Transverse colon (tissue), 4 donors: ENCODE results near the gene DOCK1. TPM values are rescaled to one million over a fixed set of nuclear protein-coding genes. Genes with fewer than 3 reads are reported as not detected.

Experiments
- DNase-seq: peaks from one replicate; pipeline ENCODE4 v3.0.0-alpha.2; 2019
- H3K27ac ChIP-seq, 4 donors: fragments of 200-600 bp; sonication (generic); 2 replicates each; pipeline ENCODE4 v1.5.1; 2016 to 2018; ENCODE audit warnings: inconsistent platforms in 4 of 4
- H3K27me3 ChIP-seq: fragments of 200-600 bp; sonication (generic); 2 replicates; pipeline ENCODE4 v1.5.1; 2017; ENCODE audit warnings: inconsistent platforms
- H3K36me3 ChIP-seq, 4 donors: fragments of 200-600 bp; sonication (generic); 2 replicates each; pipeline ENCODE4 v1.5.1; 2017 to 2019; ENCODE audit warnings: inconsistent platforms in 4 of 4
- H3K4me1 ChIP-seq, 4 donors: fragments of 200-600 bp; sonication (generic); 2 replicates each; pipeline ENCODE4 v1.5.1; 2017 to 2020; ENCODE audit warnings: inconsistent platforms in 4 of 4
- H3K4me3 ChIP-seq, 4 donors: fragments of 200-600 bp; sonication (generic); 1 replicate in 1 of 4; 2 replicates in 3 of 4; pipeline versions ENCODE4 v1.5.1 to v1.6.1; 2017 to 2019; ENCODE audit warnings: inconsistent platforms in 4 of 4
- H3K9me3 ChIP-seq, 2 donors: fragments of 200-600 bp; sonication (generic); 2 replicates each; pipeline ENCODE4 v1.5.1; 2017 to 2019; ENCODE audit warnings: inconsistent platforms in 2 of 2
- CTCF ChIP-seq, 5 experiments: fragments of 200-600 bp in 3 of 5; fragments of 450-650 bp in 2 of 5; sonication (generic) in 3 of 5; IDR thresholded peaks; 1 replicate in 2 of 5; 2 replicates in 3 of 5; pipeline ENCODE4 v1.5.1; 2016 to 2017; ENCODE audit warnings: antibody characterized with exemption in 5 of 5, inconsistent platforms in 3 of 5, mild to moderate bottlenecking in 2 of 5, moderate library complexity in 1 of 5
- EP300 ChIP-seq: sonication (generic); formaldehyde crosslinking; IDR thresholded peaks from one replicate; pipeline ENCODE4 v1.6.1; 2017; ENCODE audit warnings: antibody characterized with exemption, low read depth
- POLR2A ChIP-seq: fragments of 450-650 bp; IDR thresholded peaks from one replicate; pipeline ENCODE4 v1.6.1; 2016; ENCODE audit warnings: antibody characterized with exemption, mild to moderate bottlenecking, moderate library complexity
- POLR2AphosphoS5 ChIP-seq, 3 donors: sonication (generic); formaldehyde crosslinking; IDR thresholded peaks; one replicate each; pipeline ENCODE4 v1.6.1; 2016; ENCODE audit warnings: antibody characterized with exemption in 3 of 3
- WGBS, 2 donors: methylation state at CpG; one replicate each; pipeline ENCODE4 v1.1.5; 2018; ENCODE audit warnings: low coverage in 1 of 2; 5-methylcytosine and 5-hydroxymethylcytosine counted together
- in situ Hi-C, 4 donors: fragments of 200-750 bp; cut with MboI; loops; one replicate each; pipeline versions ENCODE4 v1.15.0 to v1.15.1; 2017; ENCODE audit warnings: low sequenced_read_pairs in 3 of 4, low pct_ligation_motif_present in 1 of 4, low pct_unique_long_range_greater_than_20kb in 1 of 4
- intact Hi-C: fragments of 100-400 bp; cut with DNase I; formaldehyde crosslinking; loops from one replicate; pipeline ENCODE4 v1.15.1; 2023; ENCODE audit warnings: low total_unique reads
- total RNA-seq, 4 donors: library from RNA; depleted of rRNA; stranded (reverse); fragments of >200 nt; gene quantifications; one replicate each; pipeline ENCODE4 v1.1.0, GENCODE V29; 2016

The DOCK1 gene
- total RNA-seq, 4 donors from 2014 or later: 75.1 to 200 (median 92.5) TPM

GRCh38 chr10:127190427-127190826 lies 285.2 kb downstream of the DOCK1 start:
- in situ Hi-C loops (no loop called here), intact Hi-C loops (no loop called here)
- peaks cover 0 to 10% (median 7%) of the 10 kb centered on the region in 4 donors for H3K4me1 ChIP-seq
- H3K4me3 ChIP-seq: no peak overlapping the region
- WGBS, 2 donors: 67 to 76% methylated on average over 3 to 5 of the region's 5 CpGs
- H3K27ac ChIP-seq: no peak overlapping the region
- no peaks in the 10 kb centered on the region for H3K36me3 ChIP-seq
- TF ChIP-seq POLR2AphosphoS5 (IDR thresholded peaks at IDR 0.05): no peak
- no peak for TF ChIP-seq POLR2A
- no peak for TF ChIP-seq EP300
- TF ChIP-seq CTCF (IDR thresholded peaks at IDR 0.05): no peak
- DNase-seq: no peak
- peaks cover 26% of the 10 kb centered on the region for H3K27me3 ChIP-seq
- H3K9me3 ChIP-seq: no peaks in the 10 kb centered on the region

GRCh38 chr10:127193125-127193524 lies 287.9 kb downstream of the DOCK1 start:
- TF ChIP-seq POLR2AphosphoS5 (IDR thresholded peaks at IDR 0.05): no peak
- TF ChIP-seq CTCF (IDR thresholded peaks at IDR 0.05): no peak
- TF ChIP-seq POLR2A: no peak
- TF ChIP-seq EP300: no peak
- no peak for DNase-seq
- Histone ChIP-seq H3K27me3 (peaks cover 41% of the 10 kb centered on the region), H3K27ac (no peak overlapping the region), H3K4me1 (peaks cover 0 to 15% (median 14%) of the 10 kb centered on the region in 4 donors), H3K9me3 (no peaks in the 10 kb centered on the region), H3K4me3 (no peak overlapping the region), H3K36me3 (no peaks in the 10 kb centered on the region)
- intact Hi-C loops (no loop called here), in situ Hi-C loops (no loop called here)
- WGBS, 2 donors: 73 to 80% methylated on average over 7 of the region's 7 CpGs

GRCh38 chr10:127194111-127194510 lies 288.9 kb downstream of the DOCK1 start:
- Histone ChIP-seq H3K27ac (no peak overlapping the region), H3K4me1 (peaks cover 0 to 15% (median 14%) of the 10 kb centered on the region in 4 donors), H3K36me3 (no peaks in the 10 kb centered on the region), H3K9me3 (no peaks in the 10 kb centered on the region), H3K27me3 (peaks cover 41% of the 10 kb centered on the region), H3K4me3 (no peak overlapping the region)
- intact Hi-C loops (no loop called here), in situ Hi-C loops (no loop called here)
- DNase-seq: no peak
- 70 to 72% methylated on average over 2 of the region's 2 CpGs for WGBS, 2 donors
- TF ChIP-seq CTCF (IDR thresholded peaks at IDR 0.05): no peak
- no peak for TF ChIP-seq EP300
- TF ChIP-seq POLR2AphosphoS5 (IDR thresholded peaks at IDR 0.05): no peak
- no peak for TF ChIP-seq POLR2A

GRCh38 chr10:127194599-127194998 lies 289.4 kb downstream of the DOCK1 start:
- no peak for TF ChIP-seq EP300
- 75% methylated on average over 16 of the region's 16 CpGs; no CpG with 5 or more reads in 1 of the 2 donors for WGBS, 2 donors
- Histone ChIP-seq H3K36me3 (no peaks in the 10 kb centered on the region), H3K4me3 (no peak overlapping the region), H3K9me3 (no peaks in the 10 kb centered on the region), H3K27me3 (peaks cover 41% of the 10 kb centered on the region), H3K4me1 (peaks cover 0 to 15% (median 14%) of the 10 kb centered on the region in 4 donors), H3K27ac (no peak overlapping the region)
- intact Hi-C loops: no loop called here
- DNase-seq: no peak
- in situ Hi-C loops: no loop called here

- intact Hi-C loops (no loop called here), in situ Hi-C loops (no loop called here)
- Histone ChIP-seq H3K9me3 (no peaks in the 10 kb centered on the region), H3K36me3 (no peaks in the 10 kb centered on the region), H3K27me3 (peaks cover 41% of the 10 kb centered on the region), H3K27ac (no peak overlapping the region), H3K4me3 (peak overlapping the region in 3 of 4 donors; percentile 19 to 43 (median 25)), H3K4me1 (peaks cover 0 to 15% (median 14%) of the 10 kb centered on the region in 4 donors)
- TF ChIP-seq CTCF (IDR thresholded peaks at IDR 0.05) (no peak), EP300 (no peak), POLR2AphosphoS5 (IDR thresholded peaks at IDR 0.05) (no peak), POLR2A (no peak)
- no peak for DNase-seq
- 11% methylated on average over 26 of the region's 28 CpGs; no CpG with 5 or more reads in 1 of the 2 donors for WGBS, 2 donors
Measured at GRCh38 chr10:127195041-127195506, 289.8 kb downstream of the DOCK1 start.
